HepG2 (cell line): ENCODE measurements around the gene OSBPL3. TPM values are rescaled to one million over a fixed set of nuclear protein-coding genes. Genes with fewer than 3 reads are reported as not detected.

ENCODE experiments used
- ATAC-seq: fragments of 200-7000 bp; cut with Tn5 transposase; 3 replicates; pipeline ENCODE4 v1.9.1; 2020; ENCODE audit warnings: mild to moderate bottlenecking, moderate library complexity
- BruUV-seq: library from RNA; stranded (reverse); fragments of 400-500 nt; replicated peaks from 2 replicates; lab custom pipeline; 2021; lab: Mats Ljungman, UMichigan
- CTCF ChIA-PET: fragments of 300-600 bp; formaldehyde crosslinking; extraction: SDS; loops from one replicate; lab custom pipeline; 2021; ENCODE audit warnings: low total read pairs, inconsistent platforms, low intra/inter-chr PET ratio; lab: Yijun Ruan, JAX
- POLR2A ChIA-PET: fragments of 350-600 bp; sonication (Branson Sonifier 250); formaldehyde crosslinking; loops from one replicate; lab custom pipeline; 2020; ENCODE audit warnings: antibody characterized with exemption, inconsistent platforms; lab: Yijun Ruan, JAX
- DNase-seq: peaks from one replicate; pipeline ENCODE4 v3.0.0-alpha.2; 2015; ENCODE audit warnings: low spot score
- FAIRE-seq: peaks from 3 replicates; lab custom pipeline; 2011; peaks lifted over from hg19 to GRCh38; lab: Jason Lieb, UNC
- H2AFZ ChIP-seq: one replicate; pipeline ENCODE4 v1.6.1; 2011; ENCODE audit warnings: low read length, inconsistent platforms
- H3K27ac ChIP-seq: fragments of 300-600 bp; 3 replicates; pipeline ENCODE4 v1.8.0; 2011; ENCODE audit warnings: mixed run types, mild to moderate bottlenecking, mixed read lengths, low read length, inconsistent platforms; ENCODE audit not compliant: insufficient read depth; ENCODE audit errors: extremely low read length
- H3K27me3 ChIP-seq, 2 experiments: fragments of 200-600 bp in 1 of 2; 2 replicates in 1 of 2; 3 replicates in 1 of 2; pipeline versions ENCODE4 v1.6.0 to v1.8.0; 2011; ENCODE audit warnings: low read length in 2 of 2, mild to moderate bottlenecking in 2 of 2, moderate library complexity in 2 of 2, inconsistent platforms in 1 of 2; ENCODE audit not compliant: insufficient read depth in 2 of 2, control insufficient read depth in 1 of 2
- H3K36me3 ChIP-seq, 2 experiments: fragments of 200-600 bp in 1 of 2; replicated peaks in 1 of 2; 2 replicates in 1 of 2; 3 replicates in 1 of 2; pipeline versions ENCODE4 v1.5.1 to v1.8.0; 2011; ENCODE audit warnings: low read length in 2 of 2, inconsistent platforms in 1 of 2; ENCODE audit not compliant: insufficient read depth in 2 of 2, control insufficient read depth in 1 of 2
- H3K4me1 ChIP-seq: 2 replicates; pipeline ENCODE4 v1.5.1; 2012; ENCODE audit warnings: low read length, inconsistent platforms; ENCODE audit not compliant: insufficient read depth
- H3K4me2 ChIP-seq: 2 replicates; pipeline ENCODE4 v1.6.0; 2011; ENCODE audit warnings: low read depth, low read length, inconsistent platforms
- H3K4me3 ChIP-seq, 3 experiments: fragments of 200-600 bp in 1 of 3; sonication (generic), shearing (Covaris generic) in 1 of 3; replicated peaks in 1 of 3; 2 replicates each; pipeline ENCODE4 v1.5.1; 2011 to 2016; ENCODE audit warnings: low read length in 3 of 3, inconsistent platforms in 2 of 3, low read depth in 2 of 3, mild to moderate bottlenecking in 2 of 3, control low read depth in 1 of 3, mixed read lengths in 1 of 3; ENCODE audit not compliant: insufficient read depth in 1 of 3
- H3K79me2 ChIP-seq: one replicate; pipeline ENCODE4 v1.6.1; 2011; ENCODE audit warnings: low read length, inconsistent platforms; ENCODE audit not compliant: insufficient read depth
- H3K9ac ChIP-seq: 2 replicates; pipeline ENCODE4 v1.6.0; 2011; ENCODE audit warnings: mild to moderate bottlenecking, low read depth, low read length, inconsistent platforms; ENCODE audit not compliant: insufficient read depth
- H3K9me3 ChIP-seq: 2 replicates; pipeline ENCODE4 v1.5.1; 2012; ENCODE audit warnings: mild to moderate bottlenecking, low read length
- H4K20me1 ChIP-seq: 2 replicates; pipeline ENCODE4 v1.6.0; 2011; ENCODE audit warnings: inconsistent platforms, mild to moderate bottlenecking, low read length, moderate library complexity; ENCODE audit not compliant: insufficient read depth
- CENPT ChIP-seq: sonication (generic); formaldehyde crosslinking; IDR thresholded peaks from 2 replicates; pipeline ENCODE4 v1.8.0; 2022; ENCODE audit warnings: low read depth, mild to moderate bottlenecking, moderate library complexity, missing genetic modification reagents
- MAF1 ChIP-seq: sonication (generic); formaldehyde crosslinking; IDR thresholded peaks from 2 replicates; pipeline ENCODE4 v1.5.0; 2020; ENCODE audit warnings: missing genetic modification reagents, borderline replicate concordance
- NR2F1 ChIP-seq, 2 experiments: fragments of 450-650 bp in 1 of 2; formaldehyde crosslinking in 1 of 2; IDR thresholded peaks; 2 replicates each; pipeline versions ENCODE4 v1.5.0 to v1.6.1; 2016 to 2020; ENCODE audit warnings: mild to moderate bottlenecking in 1 of 2, missing compliant biosample characterization in 1 of 2, missing genetic modification reagents in 1 of 2, moderate library complexity in 1 of 2
- RFX5 ChIP-seq: IDR thresholded peaks from 2 replicates; pipeline ENCODE4 v1.6.1; 2011; ENCODE audit warnings: low read depth, low read length, improper control_type of control experiment
- SPEN ChIP-seq: sonication (generic); formaldehyde crosslinking; IDR thresholded peaks from 2 replicates; pipeline ENCODE4 v1.5.1; 2020; ENCODE audit warnings: low read depth, mild to moderate bottlenecking, missing genetic modification reagents
- ZFAT ChIP-seq: sonication (generic); formaldehyde crosslinking; conservative IDR thresholded peaks from 2 replicates; pipeline ENCODE4 v1.8.1; 2023; ENCODE audit warnings: missing genetic modification reagents, inconsistent platforms
- ZFP62 ChIP-seq: sonication (generic); formaldehyde crosslinking; IDR thresholded peaks from 2 replicates; pipeline ENCODE4 v1.4.0; 2020; ENCODE audit warnings: missing genetic modification reagents
- ZNF33A ChIP-seq: sonication (generic); formaldehyde crosslinking; IDR thresholded peaks from 2 replicates; pipeline ENCODE4 v1.5.1; 2020; ENCODE audit warnings: missing genetic modification reagents, mild to moderate bottlenecking, moderate library complexity, borderline replicate concordance
- ZNF713 ChIP-seq: sonication (generic); formaldehyde crosslinking; IDR thresholded peaks from 2 replicates; pipeline ENCODE4 v1.4.0; 2020; ENCODE audit warnings: mild to moderate bottlenecking, missing genetic modification reagents
- ZNF775 ChIP-seq: sonication (generic); formaldehyde crosslinking; IDR thresholded peaks from 2 replicates; pipeline ENCODE4 v1.4.0; 2020; ENCODE audit warnings: missing genetic modification reagents, mild to moderate bottlenecking, moderate library complexity, borderline replicate concordance
- WGBS: methylation state at CpG from one replicate; pipeline ENCODE4 v1.1.6; 2017; ENCODE audit warnings: low lambda C conversion rate; 5-methylcytosine and 5-hydroxymethylcytosine counted together
- in situ Hi-C: cut with HindIII; loops from 2 replicates; pipeline ENCODE4 v1.10.0; 2017; ENCODE audit warnings: low pct_unique_long_range_greater_than_20kb; ENCODE audit not compliant: extremely low pct_ligation_motif_present
- intact Hi-C: fragments of 100-400 bp; cut with micrococcal nuclease; formaldehyde crosslinking; loops from one replicate; pipeline ENCODE4 v1.10.0; 2022; ENCODE audit not compliant: unreplicated experiment
- polyA plus RNA-seq, 8 experiments: library from polyadenylated mRNA; depleted of rRNA in 3 of 8; stranded (reverse) in 7 of 8; unstranded in 1 of 8; fragments of >200 nt; fragmentation: Illumina TruSeq in 4 of 8; extraction: Trizol in 4 of 8; gene quantifications; 2 replicates each; pipeline versions ENCODE4 v1.2.1 to v1.2.3, GENCODE V29; 2011 to 2016; ENCODE audit warnings: low read depth in 4 of 8, missing spikeins in 1 of 8, mixed read lengths in 1 of 8; ENCODE audit not compliant: insufficient read depth in 1 of 8
- total RNA-seq, 5 experiments: library from RNA; depleted of rRNA; stranded (reverse); fragments of >200 nt; fragmentation: Illumina TruSeq; extraction: Trizol; gene quantifications; 2 replicates each; pipeline ENCODE4 v1.2.3, GENCODE V29; 2016; ENCODE audit warnings: low read depth in 1 of 5
- TF ChIP-seq, protein P1 (sequence below): sonication (generic); formaldehyde crosslinking; conservative IDR thresholded peaks from 2 replicates; pipeline ENCODE4 v1.8.0; 2022; ENCODE audit warnings: mild to moderate bottlenecking, moderate library complexity, missing genetic modification reagents
- TF ChIP-seq, protein P2 (sequence below): sonication (generic); formaldehyde crosslinking; conservative IDR thresholded peaks from 2 replicates; pipeline ENCODE4 v1.8.1; 2023; ENCODE audit warnings: missing genetic modification reagents

Gene OSBPL3
- total and polyA plus RNA-seq, 2 of the 13 experiments (the other 11 are each of a cell fraction or from before 2014, with no cell fraction given): 8.8 to 28.9 TPM

DNA sequence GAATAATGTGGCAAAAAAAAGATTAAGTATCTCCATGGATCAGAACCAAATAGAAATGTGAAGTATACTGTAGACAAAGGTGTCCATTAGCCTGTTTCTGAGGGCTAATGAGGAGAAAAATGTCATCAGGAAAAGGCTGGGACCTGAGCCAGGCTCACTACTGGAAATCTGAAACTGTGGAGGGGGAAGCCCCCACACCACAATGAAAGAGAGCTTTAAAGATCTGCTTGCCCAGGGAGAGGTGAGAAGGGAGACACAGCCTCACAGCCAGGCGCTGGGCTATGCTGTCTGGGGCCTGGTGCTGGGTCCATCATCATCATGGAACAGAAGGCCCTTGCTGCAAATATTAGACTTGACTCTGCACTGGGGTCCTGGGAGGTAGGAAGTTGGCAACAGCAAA is 90.4 kb downstream of the OSBPL3 start:
- FAIRE-seq (no peak), DNase-seq (no peak), ATAC-seq (no peak)
- TF ChIP-seq MAF1 (CRISPR knock-in tag): no peak
- TF ChIP-seq, protein P1, sequence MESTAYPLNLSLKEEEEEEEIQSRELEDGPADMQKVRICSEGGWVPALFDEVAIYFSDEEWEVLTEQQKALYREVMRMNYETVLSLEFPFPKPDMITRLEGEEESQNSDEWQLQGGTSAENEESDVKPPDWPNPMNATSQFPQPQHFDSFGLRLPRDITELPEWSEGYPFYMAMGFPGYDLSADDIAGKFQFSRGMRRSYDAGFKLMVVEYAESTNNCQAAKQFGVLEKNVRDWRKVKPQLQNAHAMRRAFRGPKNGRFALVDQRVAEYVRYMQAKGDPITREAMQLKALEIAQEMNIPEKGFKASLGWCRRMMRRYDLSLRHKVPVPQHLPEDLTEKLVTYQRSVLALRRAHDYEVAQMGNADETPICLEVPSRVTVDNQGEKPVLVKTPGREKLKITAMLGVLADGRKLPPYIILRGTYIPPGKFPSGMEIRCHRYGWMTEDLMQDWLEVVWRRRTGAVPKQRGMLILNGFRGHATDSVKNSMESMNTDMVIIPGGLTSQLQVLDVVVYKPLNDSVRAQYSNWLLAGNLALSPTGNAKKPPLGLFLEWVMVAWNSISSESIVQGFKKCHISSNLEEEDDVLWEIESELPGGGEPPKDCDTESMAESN (CRISPR knock-in tag): no peak
- no peak for TF ChIP-seq ZFP62 (CRISPR knock-in tag)
- TF ChIP-seq RFX5: no peak
- no peak for TF ChIP-seq ZFAT (CRISPR knock-in tag)
- TF ChIP-seq, protein P2, sequence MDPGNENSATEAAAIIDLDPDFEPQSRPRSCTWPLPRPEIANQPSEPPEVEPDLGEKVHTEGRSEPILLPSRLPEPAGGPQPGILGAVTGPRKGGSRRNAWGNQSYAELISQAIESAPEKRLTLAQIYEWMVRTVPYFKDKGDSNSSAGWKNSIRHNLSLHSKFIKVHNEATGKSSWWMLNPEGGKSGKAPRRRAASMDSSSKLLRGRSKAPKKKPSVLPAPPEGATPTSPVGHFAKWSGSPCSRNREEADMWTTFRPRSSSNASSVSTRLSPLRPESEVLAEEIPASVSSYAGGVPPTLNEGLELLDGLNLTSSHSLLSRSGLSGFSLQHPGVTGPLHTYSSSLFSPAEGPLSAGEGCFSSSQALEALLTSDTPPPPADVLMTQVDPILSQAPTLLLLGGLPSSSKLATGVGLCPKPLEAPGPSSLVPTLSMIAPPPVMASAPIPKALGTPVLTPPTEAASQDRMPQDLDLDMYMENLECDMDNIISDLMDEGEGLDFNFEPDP: no peak
- no peak for TF ChIP-seq ZNF775 (CRISPR knock-in tag)
- no peak for TF ChIP-seq ZNF713 (CRISPR knock-in tag)
- no peak for TF ChIP-seq CENPT (CRISPR knock-in tag)
- no peak for TF ChIP-seq NR2F1 (CRISPR knock-in tag; IDR thresholded peaks at IDR 0.05)
- no peak for TF ChIP-seq SPEN (CRISPR knock-in tag)
- no peak for TF ChIP-seq ZNF33A
- no TSS peak for BruUV-seq
- in situ Hi-C loops (loop anchor here (10.0 kb wide), 1 partner anchor 205 kb away; no protein-coding TSS in a partner anchor), intact Hi-C loops (no loop called here)
- H3K27me3 ChIP-seq: no peaks in the 10 kb centered on the region
- POLR2A ChIA-PET: no interaction called here
- peaks cover 5 to 9% of the 10 kb centered on the region in 2 experiments for H3K36me3 ChIP-seq
- no peak overlapping the region for H3K27ac ChIP-seq
- H3K9ac ChIP-seq: no peak overlapping the region
- H3K9me3 ChIP-seq: no peaks in the 10 kb centered on the region
- H3K79me2 ChIP-seq: peaks cover 5% of the 10 kb centered on the region
- WGBS: 100% methylated on average over 1 of the region's 1 CpG
- no peak overlapping the region for H2AFZ ChIP-seq
- no peaks in the 10 kb centered on the region for H3K4me1 ChIP-seq
- CTCF ChIA-PET: no interaction called here
- no peak overlapping the region for H3K4me2 ChIP-seq
- no peak overlapping the region for H3K4me3 ChIP-seq
- no peaks in the 10 kb centered on the region for H4K20me1 ChIP-seq
